ENCODE measurements around the gene HIP1. TPM values are rescaled to one million over a fixed set of nuclear protein-coding genes. Genes with fewer than 3 reads are reported as not detected.
"Not testable (repeated sequence)": the region's sequence is repeated elsewhere in the genome, so short reads cannot be mapped to it uniquely, and the experiment has no call there.

Gene HIP1
- total and polyA plus RNA-seq, 5 donors from 2014 or later: 0.29 to 10.7 (median 0.79) TPM

DNA sequence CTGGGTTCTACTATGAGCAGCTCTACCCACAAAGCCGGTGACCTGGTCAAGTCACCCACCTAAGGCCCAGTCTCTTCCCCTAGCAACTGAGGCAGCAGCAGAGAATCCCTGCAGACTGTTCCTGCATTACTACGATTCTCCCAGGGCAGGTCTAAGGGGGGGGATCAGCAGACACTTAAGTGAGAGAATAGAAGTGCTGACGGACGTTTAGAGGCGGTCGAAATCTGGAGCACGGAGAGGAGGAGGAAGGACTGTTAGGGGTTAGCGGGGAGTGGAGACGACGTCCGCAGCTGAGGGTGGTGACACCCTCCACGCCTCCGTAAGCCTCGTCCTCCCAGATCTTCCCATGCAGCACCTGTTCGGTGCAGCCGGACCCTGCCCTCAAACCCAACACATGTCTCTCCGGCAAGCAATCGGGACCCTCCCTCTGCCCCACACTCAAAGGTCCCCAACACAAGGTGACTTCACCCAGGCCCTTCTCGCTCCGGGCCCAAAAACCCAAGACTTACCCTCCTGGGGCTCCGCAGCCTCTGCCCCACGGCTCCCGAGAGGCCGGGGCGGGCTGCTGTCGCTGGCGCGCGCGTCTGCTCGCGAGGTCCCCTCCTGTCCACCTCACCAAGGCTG, 253.3 kb downstream of the HIP1 start:
- H3K36me3 Mint-ChIP-seq; H3K9me3 ChIP-seq (ENCODE audit: control insufficient read depth in 2 of 2, low read length in 2 of 2); H3K27me3 ChIP-seq (ENCODE audit: control insufficient read depth, insufficient read depth, low read length); H3K27me3 Mint-ChIP-seq; ATAC-seq (ENCODE audit: low read depth in 2 of 2); H3K9me3 Mint-ChIP-seq; H3K4me1 ChIP-seq (ENCODE audit: control insufficient read depth, insufficient read depth, low read length, poor library complexity, severe bottlenecking); H3K36me3 ChIP-seq (ENCODE audit: control insufficient read depth, insufficient read depth, low read length): not testable (repeated sequence)
- DNase-seq: peak in 2 of 3 donors; percentile 2 to 16
- peak overlapping the region; percentile 41 for H3K4me3 ChIP-seq (ENCODE audit: low read depth, low read length)
- H3K27ac ChIP-seq (ENCODE audit: insufficient read depth, low read length, poor library complexity, severe bottlenecking): peak overlapping the region; percentile 69
- Mint-ChIP-seq H3K27ac (peak overlapping the region; percentile 78 to 87 (median 84)), H3K4me3 (peak overlapping the region; percentile 90 to 93 (median 92)), H3K4me1 (peaks cover 0 to 31% (median 5%) of the 10 kb centered on the region in 4 donors)

Other genes with a start within 250 kb of the HIP1 start
- not detected for gene SPDYE5, start 246.6 kb downstream of the HIP1 start, total RNA-seq
- under 1 TPM in 1 of 4 donors, not detected in 3; 0.15 TPM for gene SPDYE5, start 246.6 kb downstream of the HIP1 start, polyA plus RNA-seq
- not detected for gene CCL26, start 33.3 kb upstream of the HIP1 start, total RNA-seq
- not detected for gene CCL26, start 33.3 kb upstream of the HIP1 start, polyA plus RNA-seq
- gene CCL24, start 74.9 kb upstream of the HIP1 start, total RNA-seq: not detected
- not detected for gene CCL24, start 74.9 kb upstream of the HIP1 start, polyA plus RNA-seq
- gene RHBDD2, start 140.1 kb upstream of the HIP1 start, total RNA-seq: 194 TPM
- 100 to 1,000 TPM; 118 to 146 (median 121) TPM for gene RHBDD2, start 140.1 kb upstream of the HIP1 start, polyA plus RNA-seq
- gene POR, start 176.2 kb upstream of the HIP1 start, total RNA-seq: 68.0 TPM
- gene POR, start 176.2 kb upstream of the HIP1 start, polyA plus RNA-seq: 10 to 100 TPM; 51.3 to 64.3 (median 59.7) TPM

All from CD4-positive, CD25-positive, alpha-beta regulatory T cell (primary cell).